WERI-Rb-1 (cell line): ENCODE measurements around the gene NR3C2.

Source experiments
- DNase-seq: peaks from one replicate; pipeline ENCODE4 v3.0.0-alpha.2; 2020
- H3K27ac ChIP-seq: fragments of 250-450 bp; sonication (Bioruptor Pico); 2 replicates; pipeline ENCODE4 v1.5.1; 2020; ENCODE audit warnings: mild to moderate bottlenecking, moderate library complexity
- H3K27me3 ChIP-seq: fragments of 250-450 bp; sonication (Bioruptor Pico); 2 replicates; pipeline ENCODE4 v1.5.1; 2021; ENCODE audit warnings: mild to moderate bottlenecking, low read depth, moderate library complexity; ENCODE audit not compliant: insufficient read depth, severe bottlenecking
- H3K36me3 ChIP-seq: fragments of 250-450 bp; sonication (Bioruptor Pico); 2 replicates; pipeline ENCODE4 v1.5.1; 2020; ENCODE audit warnings: mild to moderate bottlenecking, moderate library complexity
- H3K4me3 ChIP-seq: 2 replicates; pipeline ENCODE4 v1.5.1; 2011; ENCODE audit warnings: low read depth, mild to moderate bottlenecking, control low read depth, low read length
- H3K9me3 ChIP-seq: fragments of 250-450 bp; sonication (Bioruptor Pico); 2 replicates; pipeline ENCODE4 v1.5.1; 2021; ENCODE audit warnings: mild to moderate bottlenecking, moderate library complexity; ENCODE audit not compliant: severe bottlenecking
- TF ChIP-seq, protein P1 (sequence below): IDR thresholded peaks from 2 replicates; pipeline ENCODE4 v1.5.1; 2011; ENCODE audit warnings: low read depth, mild to moderate bottlenecking, control low read depth, inconsistent platforms, low read length

Gene NR3C2

DNA sequence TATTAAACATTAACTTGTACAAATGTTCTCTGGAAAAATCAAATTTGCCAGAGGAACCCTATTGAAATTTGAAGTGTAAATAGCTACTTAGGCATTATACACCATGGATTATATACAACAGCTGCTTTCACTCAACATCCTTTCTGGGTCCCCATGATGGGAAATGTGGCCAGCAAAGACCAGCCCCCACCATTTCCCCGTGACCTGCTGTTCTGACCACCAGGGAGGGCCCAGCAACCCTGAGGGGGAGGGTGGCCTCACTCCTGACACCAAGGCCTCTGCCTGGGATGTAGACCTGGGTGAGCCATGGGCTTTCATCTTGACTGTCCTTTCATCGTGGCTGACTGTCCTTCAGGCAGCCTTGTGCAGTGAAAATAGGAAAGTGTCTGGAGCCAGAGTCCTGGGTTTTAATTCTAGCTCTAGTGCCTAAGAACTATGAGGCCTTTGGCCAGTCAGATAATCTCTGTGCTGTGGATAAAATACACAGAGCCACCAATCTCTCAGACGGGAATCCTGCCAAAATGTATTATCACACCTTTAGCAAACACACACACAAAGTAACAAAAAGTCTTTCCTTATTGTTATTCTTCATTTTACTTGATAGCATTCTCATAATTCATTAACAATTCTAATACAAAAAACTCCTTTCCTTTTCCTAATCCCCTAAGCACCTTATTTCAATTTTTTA, 45.1 kb downstream of the NR3C2 start:
- no peaks in the 10 kb centered on the region for H3K9me3 ChIP-seq
- no peak for DNase-seq
- TF ChIP-seq, protein P1, sequence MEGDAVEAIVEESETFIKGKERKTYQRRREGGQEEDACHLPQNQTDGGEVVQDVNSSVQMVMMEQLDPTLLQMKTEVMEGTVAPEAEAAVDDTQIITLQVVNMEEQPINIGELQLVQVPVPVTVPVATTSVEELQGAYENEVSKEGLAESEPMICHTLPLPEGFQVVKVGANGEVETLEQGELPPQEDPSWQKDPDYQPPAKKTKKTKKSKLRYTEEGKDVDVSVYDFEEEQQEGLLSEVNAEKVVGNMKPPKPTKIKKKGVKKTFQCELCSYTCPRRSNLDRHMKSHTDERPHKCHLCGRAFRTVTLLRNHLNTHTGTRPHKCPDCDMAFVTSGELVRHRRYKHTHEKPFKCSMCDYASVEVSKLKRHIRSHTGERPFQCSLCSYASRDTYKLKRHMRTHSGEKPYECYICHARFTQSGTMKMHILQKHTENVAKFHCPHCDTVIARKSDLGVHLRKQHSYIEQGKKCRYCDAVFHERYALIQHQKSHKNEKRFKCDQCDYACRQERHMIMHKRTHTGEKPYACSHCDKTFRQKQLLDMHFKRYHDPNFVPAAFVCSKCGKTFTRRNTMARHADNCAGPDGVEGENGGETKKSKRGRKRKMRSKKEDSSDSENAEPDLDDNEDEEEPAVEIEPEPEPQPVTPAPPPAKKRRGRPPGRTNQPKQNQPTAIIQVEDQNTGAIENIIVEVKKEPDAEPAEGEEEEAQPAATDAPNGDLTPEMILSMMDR = no peak
- H3K36me3 ChIP-seq = no peaks in the 10 kb centered on the region
- H3K27me3 ChIP-seq = no peaks in the 10 kb centered on the region
- no peak overlapping the region for H3K4me3 ChIP-seq
- no peak overlapping the region for H3K27ac ChIP-seq

DNA sequence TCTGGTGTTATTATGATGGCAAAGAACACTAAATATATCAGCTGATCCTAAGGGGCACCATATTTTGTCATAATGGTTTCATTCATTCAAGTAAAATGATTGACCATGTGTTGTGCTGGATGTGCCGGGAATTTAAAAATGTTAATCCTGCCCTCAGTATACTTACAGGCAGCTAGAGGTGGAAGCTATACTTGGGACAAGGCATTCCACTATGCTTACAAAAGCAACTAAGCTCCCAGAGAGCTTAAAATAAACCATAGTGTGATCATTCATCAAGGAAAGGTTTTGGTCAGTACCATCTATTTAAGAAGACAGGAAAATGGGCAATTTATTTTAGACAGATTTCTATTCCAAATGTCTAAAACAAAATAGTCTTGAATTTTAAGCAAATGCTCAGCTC, 46.4 kb downstream of the NR3C2 start:
- Histone ChIP-seq H3K27me3 (no peaks in the 10 kb centered on the region), H3K27ac (no peak overlapping the region), H3K36me3 (no peaks in the 10 kb centered on the region), H3K9me3 (no peaks in the 10 kb centered on the region), H3K4me3 (no peak overlapping the region)
- TF ChIP-seq, protein P1 = no peak
- DNase-seq = no peak

DNA sequence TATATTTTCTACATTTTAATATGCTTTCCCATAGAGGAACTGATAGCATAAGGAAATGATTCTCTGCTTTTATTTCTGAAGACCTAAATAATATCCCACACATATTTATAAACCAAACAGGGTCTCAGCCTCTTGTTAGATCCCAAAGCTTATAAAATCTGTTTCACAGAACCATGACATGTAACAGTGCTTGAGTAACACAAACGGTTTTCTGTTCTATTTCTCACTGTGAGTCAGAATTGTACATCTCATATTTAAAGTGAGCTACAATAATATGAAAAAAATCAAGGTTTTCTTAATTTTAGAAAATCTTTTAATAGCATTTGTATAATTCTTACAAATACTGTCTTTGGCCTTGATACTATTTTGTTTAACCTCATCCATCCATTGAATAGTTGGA, 51.2 kb downstream of the NR3C2 start:
- no peak for DNase-seq
- H3K27ac ChIP-seq = no peak overlapping the region
- H3K4me3 ChIP-seq = no peak overlapping the region
- H3K9me3 ChIP-seq = no peaks in the 10 kb centered on the region
- TF ChIP-seq, protein P1 = no peak
- H3K36me3 ChIP-seq = no peaks in the 10 kb centered on the region
- no peaks in the 10 kb centered on the region for H3K27me3 ChIP-seq

DNA sequence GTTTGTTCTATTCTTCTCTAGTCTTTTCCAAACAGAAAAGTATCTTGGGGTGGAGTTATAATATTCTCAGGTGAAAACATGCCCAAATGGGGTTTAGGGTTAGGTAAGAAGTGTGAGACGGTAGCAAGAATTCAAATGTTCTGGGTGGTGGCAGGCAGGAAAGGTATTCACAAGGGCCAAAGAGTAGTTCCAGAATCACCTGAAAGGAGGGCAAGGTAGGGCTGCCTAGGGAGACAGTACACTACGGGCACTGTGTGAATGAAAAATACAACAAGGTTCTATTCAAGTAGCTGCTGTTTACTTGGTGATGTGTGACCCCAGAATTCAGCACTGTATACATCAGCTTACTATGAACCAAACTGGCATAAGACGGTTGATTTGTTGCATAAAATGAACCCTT, 51.9 kb downstream of the NR3C2 start:
- H3K27ac ChIP-seq = no peak overlapping the region
- no peak for DNase-seq
- no peaks in the 10 kb centered on the region for H3K27me3 ChIP-seq
- no peaks in the 10 kb centered on the region for H3K36me3 ChIP-seq
- no peak overlapping the region for H3K4me3 ChIP-seq
- TF ChIP-seq, protein P1 = no peak
- H3K9me3 ChIP-seq = no peaks in the 10 kb centered on the region

DNA sequence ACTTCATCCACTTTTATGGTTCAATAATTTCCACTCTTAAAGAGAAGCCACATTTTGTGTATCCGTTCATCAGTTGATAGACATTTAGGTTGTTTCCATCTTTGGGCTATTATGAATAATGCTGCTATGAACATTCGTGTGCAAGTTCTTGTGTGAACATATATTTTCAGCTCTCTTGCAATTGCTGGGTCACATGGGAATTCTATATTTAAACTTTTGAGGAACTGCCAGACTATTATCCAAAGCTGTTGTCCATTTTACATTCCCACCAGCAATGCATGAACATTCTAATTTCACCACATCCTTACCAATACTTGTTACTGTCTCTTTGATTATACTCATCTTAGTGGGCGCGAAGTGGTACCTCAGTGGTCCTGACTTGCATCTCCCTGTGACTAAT, 61.9 kb downstream of the NR3C2 start:
- no peak overlapping the region for H3K27ac ChIP-seq
- no peak overlapping the region for H3K4me3 ChIP-seq
- TF ChIP-seq, protein P1 = no peak

DNA sequence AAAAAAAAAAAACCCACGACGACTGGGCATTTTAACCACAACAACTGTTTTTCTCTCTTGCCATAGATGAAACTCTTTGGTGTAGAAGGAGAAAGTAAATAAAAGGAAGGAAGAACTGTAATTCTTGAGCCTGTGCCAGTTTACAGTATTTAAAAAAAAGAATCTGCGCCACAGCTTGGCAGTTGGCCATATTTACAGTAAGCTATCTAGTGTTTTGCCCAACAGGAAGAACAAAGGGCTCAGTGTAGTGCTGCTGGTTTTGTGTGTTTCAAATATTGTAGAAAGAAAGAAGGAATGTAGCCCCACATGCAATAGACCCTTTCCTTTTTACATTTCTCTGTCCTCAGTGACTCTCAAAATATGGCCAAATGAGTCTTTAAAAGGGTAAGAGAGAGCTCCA, 66.1 kb downstream of the NR3C2 start:
- H3K27me3 ChIP-seq = no peaks in the 10 kb centered on the region
- no peaks in the 10 kb centered on the region for H3K9me3 ChIP-seq
- DNase-seq = no peak
- no peak overlapping the region for H3K4me3 ChIP-seq
- no peaks in the 10 kb centered on the region for H3K36me3 ChIP-seq
- no peak overlapping the region for H3K27ac ChIP-seq
- TF ChIP-seq, protein P1 = no peak

More for the DNA sequence above, 61.9 kb downstream of the NR3C2 start:
- H3K27me3 ChIP-seq = no peaks in the 10 kb centered on the region
- H3K36me3 ChIP-seq = no peaks in the 10 kb centered on the region
- no peak for DNase-seq
- no peaks in the 10 kb centered on the region for H3K9me3 ChIP-seq
